Duodenal mucosa (tissue), 2 donors: Measurements from ENCODE around the gene SLC17A2.
"Not testable (repeated sequence)": the region's sequence is repeated elsewhere in the genome, so short reads cannot be mapped to it uniquely, and the experiment has no call there.

Source experiments
- H3K27ac ChIP-seq: one replicate; pipeline ENCODE4 v1.7.0; 2013; ENCODE audit warnings: low read depth, low read length
- H3K27me3 ChIP-seq, 2 donors: one replicate each; pipeline ENCODE4 v1.7.0; 2013; ENCODE audit warnings: low read length in 2 of 2, control low read depth in 1 of 2; ENCODE audit not compliant: insufficient read depth in 2 of 2, control insufficient read depth in 1 of 2
- H3K36me3 ChIP-seq, 2 donors: one replicate each; pipeline ENCODE4 v1.7.0; 2013; ENCODE audit warnings: low read length in 2 of 2, control low read depth in 1 of 2; ENCODE audit not compliant: insufficient read depth in 2 of 2, control insufficient read depth in 1 of 2
- H3K4me1 ChIP-seq, 2 donors: one replicate each; pipeline ENCODE4 v1.7.0; 2013; ENCODE audit warnings: low read length in 2 of 2, control low read depth in 1 of 2; ENCODE audit not compliant: insufficient read depth in 2 of 2, control insufficient read depth in 1 of 2
- H3K4me3 ChIP-seq, 2 donors: one replicate each; pipeline ENCODE4 v1.7.0; 2013; ENCODE audit warnings: low read length in 2 of 2, low read depth in 1 of 2
- H3K9ac ChIP-seq, 2 donors: one replicate each; pipeline ENCODE4 v1.7.0; 2013; ENCODE audit warnings: low read length in 2 of 2, low read depth in 1 of 2
- H3K9me3 ChIP-seq, 2 donors: one replicate each; pipeline ENCODE4 v1.7.0; 2013; ENCODE audit warnings: low read length in 2 of 2, control low read depth in 1 of 2; ENCODE audit not compliant: control insufficient read depth in 1 of 2

Gene SLC17A2

DNA sequence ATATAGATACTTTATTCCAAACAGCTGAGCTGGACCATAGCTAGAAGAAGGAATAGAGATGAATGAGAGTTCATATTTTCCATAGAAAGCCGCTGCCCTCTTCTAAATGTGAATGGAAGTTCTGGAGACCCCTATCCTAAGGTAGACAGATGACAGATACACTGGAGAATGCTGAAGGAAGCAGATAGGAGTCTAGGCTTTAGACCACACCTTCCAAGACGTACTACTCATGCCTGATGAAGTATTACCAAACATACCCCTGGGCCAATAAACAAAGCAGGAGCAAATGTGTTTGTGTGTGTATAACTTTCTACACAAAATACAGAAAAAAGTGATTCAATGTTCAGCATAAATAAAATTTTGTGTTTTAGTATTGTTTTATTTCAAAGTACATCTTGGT, 9.1 kb upstream of the SLC17A2 start:
- Histone ChIP-seq H3K36me3 (no peaks in the 10 kb centered on the region), H3K9me3 (no peaks in the 10 kb centered on the region), H3K4me3 (no peak overlapping the region), H3K4me1 (no peaks in the 10 kb centered on the region), H3K9ac (no peak overlapping the region), H3K27me3 (peaks cover 0 to 3% of the 10 kb centered on the region in 2 donors), H3K27ac (no peak overlapping the region)

GRCh38 chr6:25935953-25936352, 5.5 kb upstream of the SLC17A2 start:
- H3K4me1 ChIP-seq = no peaks in the 10 kb centered on the region
- no peaks in the 10 kb centered on the region for H3K9me3 ChIP-seq
- H3K36me3 ChIP-seq = no peaks in the 10 kb centered on the region
- no peak overlapping the region for H3K9ac ChIP-seq
- H3K27me3 ChIP-seq = peaks cover 0 to 3% of the 10 kb centered on the region in 2 donors
- H3K4me3 ChIP-seq = no peak overlapping the region
- H3K27ac ChIP-seq = no peak overlapping the region

GRCh38 chr6:25934735-25935313, 4.3 kb upstream of the SLC17A2 start:
- no peak overlapping the region for H3K9ac ChIP-seq

GRCh38 chr6:25934156-25934555, 3.7 kb upstream of the SLC17A2 start:
- H3K27me3 ChIP-seq = peaks cover 0 to 3% of the 10 kb centered on the region in 2 donors
- H3K9ac ChIP-seq = no peak overlapping the region
- H3K36me3 ChIP-seq = no peaks in the 10 kb centered on the region
- no peak overlapping the region for H3K27ac ChIP-seq
- no peak overlapping the region for H3K4me3 ChIP-seq
- no peaks in the 10 kb centered on the region for H3K4me1 ChIP-seq
- no peaks in the 10 kb centered on the region for H3K9me3 ChIP-seq

More at GRCh38 chr6:25934735-25935313, 4.3 kb upstream of the SLC17A2 start:
- H3K4me1 ChIP-seq = no peaks in the 10 kb centered on the region
- no peaks in the 10 kb centered on the region for H3K36me3 ChIP-seq
- no peak overlapping the region for H3K27ac ChIP-seq
- H3K4me3 ChIP-seq = no peak overlapping the region
- no peaks in the 10 kb centered on the region for H3K9me3 ChIP-seq
- peaks cover 0 to 3% of the 10 kb centered on the region in 2 donors for H3K27me3 ChIP-seq

- Histone ChIP-seq H3K27ac (no peak overlapping the region), H3K9me3 (no peaks in the 10 kb centered on the region), H3K36me3 (no peaks in the 10 kb centered on the region), H3K4me1 (peaks cover 0 to 4% of the 10 kb centered on the region in 2 donors), H3K4me3 (no peak overlapping the region), H3K9ac (no peak overlapping the region), H3K27me3 (no peaks in the 10 kb centered on the region)
Measured at GRCh38 chr6:25931411-25931709, 869 bp upstream of the SLC17A2 start.

DNA sequence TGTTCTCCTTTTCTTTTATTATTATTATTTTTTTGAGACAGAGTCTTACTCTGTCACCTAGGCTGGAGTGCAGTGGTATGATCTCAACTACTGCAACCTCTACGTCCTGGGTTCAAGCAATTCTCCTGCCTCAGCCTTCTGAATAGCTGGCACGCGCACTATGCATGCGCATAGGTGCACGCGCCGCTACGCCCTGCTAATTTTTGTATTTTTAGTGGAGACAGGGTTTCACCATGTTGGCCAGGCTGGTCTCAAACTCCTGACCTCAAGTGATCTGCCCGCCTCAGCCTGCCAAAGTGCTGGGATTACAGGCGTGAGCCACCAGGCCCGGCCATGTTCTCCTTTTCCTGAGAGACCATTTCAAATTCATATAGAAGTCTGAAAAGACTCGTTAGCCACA, 706 bp downstream of the SLC17A2 start:
- H3K27ac ChIP-seq, H3K36me3 ChIP-seq, H3K9me3 ChIP-seq, H3K4me3 ChIP-seq, H3K27me3 ChIP-seq, H3K9ac ChIP-seq: not testable (repeated sequence)
- peaks cover 0 to 10% of the 10 kb centered on the region in 2 donors for H3K4me1 ChIP-seq

GRCh38 chr6:25928562-25929324, 1.7 kb downstream of the SLC17A2 start:
- no peaks in the 10 kb centered on the region for H3K9me3 ChIP-seq
- H3K27ac ChIP-seq = no peak overlapping the region
- H3K4me3 ChIP-seq = no peak overlapping the region
- peaks cover 0 to 10% of the 10 kb centered on the region in 2 donors for H3K4me1 ChIP-seq
- H3K9ac ChIP-seq = no peak overlapping the region
- H3K36me3 ChIP-seq = no peaks in the 10 kb centered on the region
- no peaks in the 10 kb centered on the region for H3K27me3 ChIP-seq

DNA sequence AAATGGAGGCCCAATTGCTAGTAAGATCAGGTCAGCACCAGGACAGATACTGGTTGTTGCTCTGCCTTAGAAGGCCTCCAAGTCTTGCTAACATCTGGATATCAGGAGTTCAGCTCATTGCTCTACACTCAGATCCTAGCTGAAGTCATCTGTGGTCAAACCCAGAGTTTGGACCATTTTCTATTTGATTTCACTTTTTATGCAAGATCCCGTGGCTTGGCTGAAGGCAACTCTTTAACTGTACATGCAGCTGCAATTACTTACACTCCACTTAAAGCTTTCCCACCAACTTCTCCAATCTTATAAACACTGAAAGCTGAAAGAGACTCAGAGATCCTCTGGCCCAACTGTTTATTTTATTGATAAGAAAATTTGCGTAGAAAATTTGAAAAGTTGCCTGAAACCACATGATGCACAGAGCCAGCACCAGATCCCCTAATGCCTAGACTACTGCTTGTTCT, 2.7 kb downstream of the SLC17A2 start:
- Histone ChIP-seq H3K36me3 (no peaks in the 10 kb centered on the region), H3K4me3 (no peak overlapping the region), H3K27me3 (no peaks in the 10 kb centered on the region), H3K9ac (no peak overlapping the region), H3K27ac (no peak overlapping the region), H3K4me1 (peaks cover 0 to 10% of the 10 kb centered on the region in 2 donors), H3K9me3 (no peaks in the 10 kb centered on the region)

DNA sequence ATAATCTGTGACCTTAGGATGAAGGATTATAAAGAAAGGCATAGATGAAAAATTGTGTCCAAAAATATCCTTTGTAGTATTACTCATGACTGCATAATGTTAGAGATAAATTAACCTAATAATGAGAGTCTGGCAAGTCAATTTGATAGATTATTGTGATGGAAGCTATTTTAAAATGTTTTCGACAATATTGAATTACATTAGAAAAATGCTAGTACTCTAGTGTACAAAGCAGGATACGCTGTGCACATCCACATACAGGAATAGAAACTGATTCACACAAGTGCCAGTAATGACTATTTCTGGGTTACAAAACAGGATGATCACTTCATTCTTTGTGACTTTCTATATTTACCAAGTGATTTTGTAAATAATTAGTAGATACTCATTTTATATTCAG, 3.3 kb downstream of the SLC17A2 start:
- H3K36me3 ChIP-seq = no peaks in the 10 kb centered on the region
- peaks cover 0 to 10% of the 10 kb centered on the region in 2 donors for H3K4me1 ChIP-seq
- no peak overlapping the region for H3K9ac ChIP-seq
- H3K27ac ChIP-seq = no peak overlapping the region
- no peak overlapping the region for H3K4me3 ChIP-seq
- H3K9me3 ChIP-seq = no peaks in the 10 kb centered on the region
- no peaks in the 10 kb centered on the region for H3K27me3 ChIP-seq

DNA sequence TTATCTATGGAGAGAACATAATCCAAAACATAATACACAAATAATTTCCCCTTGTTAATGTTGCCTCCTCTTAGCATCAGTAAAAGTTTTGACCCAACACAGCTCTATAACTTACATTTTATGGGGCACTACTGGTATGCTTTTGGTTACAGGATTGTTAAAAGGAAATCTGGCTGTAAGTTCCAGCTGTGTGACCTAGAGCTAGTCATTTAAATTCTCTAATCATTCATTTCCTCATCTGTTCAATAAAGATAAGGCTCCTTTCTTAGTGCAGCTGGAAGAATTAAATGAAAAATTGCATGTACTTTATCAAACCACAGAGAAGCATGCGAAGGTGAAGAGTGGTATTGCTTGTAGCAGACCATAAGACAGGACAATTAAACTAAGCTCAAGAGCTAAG, 4.6 kb downstream of the SLC17A2 start:
- H3K9ac ChIP-seq = no peak overlapping the region
- H3K4me3 ChIP-seq = no peak overlapping the region
- H3K4me1 ChIP-seq = peaks cover 0 to 10% of the 10 kb centered on the region in 2 donors
- H3K9me3 ChIP-seq = no peaks in the 10 kb centered on the region
- H3K27me3 ChIP-seq = no peaks in the 10 kb centered on the region
- H3K27ac ChIP-seq = no peak overlapping the region
- H3K36me3 ChIP-seq = no peaks in the 10 kb centered on the region
